ENCODE results near the gene FDPS. TPM values are rescaled to one million over a fixed set of nuclear protein-coding genes. Genes with fewer than 3 reads are reported as not detected.

The FDPS gene
- total and polyA plus RNA-seq, 2 donors (not counting 1 experiment from before 2014, with no cell fraction given): 88.3 to 128 TPM

DNA sequence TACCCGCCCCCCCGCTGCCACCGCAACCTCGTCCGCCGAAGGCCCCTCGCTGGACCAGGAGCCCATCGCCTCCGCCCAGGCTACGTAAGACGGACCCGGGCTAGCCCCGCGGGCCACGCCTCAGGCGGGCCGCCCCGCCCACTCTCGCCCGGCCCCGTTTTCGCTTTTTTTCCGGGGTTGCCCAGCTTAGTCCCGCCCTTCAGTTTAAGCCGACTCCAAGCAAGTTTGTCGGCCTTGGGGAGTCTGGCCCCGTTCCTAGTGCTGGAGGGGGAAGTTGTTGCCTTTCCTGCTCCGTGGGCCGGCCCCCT is 15.0 kb downstream of the FDPS start:
- H3K4me2 ChIP-seq (replicated peaks; ENCODE audit: low read depth, low read length, poor library complexity, severe bottlenecking): peak overlapping the region; percentile 99
- CTCF ChIA-PET: interaction anchor here (0.6 to 6.5 kb wide), 18 partner anchors 12 to 180 kb away, joined by 3 to 128 read pairs (median 6); partner anchors contain the start of genes CLK2, ENTREP3, FDPS and MTX1
- H3K4me3 Mint-ChIP-seq: peak overlapping the region; percentile 92
- 0% methylated on average over 27 of the region's 29 CpGs for WGBS (ENCODE audit: insufficient coverage)
- ATAC-seq (ENCODE audit: low read depth) (peak; percentile 63), DNase-seq (peak; percentile 87)
- no peaks in the 10 kb centered on the region for H3K27me3 ChIP-seq (replicated peaks in 1 of 4; ENCODE audit: control extremely low read depth in 1 of 4, control insufficient read depth in 3 of 4, insufficient read depth in 4 of 4, low read length in 3 of 4)
- H3K27ac Mint-ChIP-seq: peak overlapping the region; percentile 87
- intact Hi-C loops (cut with micrococcal nuclease): loop anchor here (1.0 to 10.0 kb wide), 10 partner anchors 15 to 1181 kb away; partner anchors contain the start of genes ASH1L, CLK2, FDPS and HCN3
- H3K36me3 ChIP-seq (replicated peaks in 1 of 2; ENCODE audit: control extremely low read depth in 1 of 2, control insufficient read depth in 1 of 2, extremely low read depth in 1 of 2, insufficient read depth in 2 of 2, low read length in 1 of 2): no peaks in the 10 kb centered on the region
- POLR2A ChIA-PET: interaction anchor here (0.7 to 1.5 kb wide), 8 partner anchors 16 to 621 kb away, joined by 3 to 6 read pairs (median 4); partner anchors contain the start of genes CLK2, FDPS, HCN3 and ZBTB7B
- H3K27me3 Mint-ChIP-seq: no peaks in the 10 kb centered on the region
- H3K27ac ChIP-seq (ENCODE audit: low read length in 2 of 2): peak overlapping the region; percentile 81 to 85
- TF ChIP-seq EZH2 (IDR thresholded peaks at IDR 0.05; ENCODE audit: borderline replicate concordance, insufficient read depth, low read depth, low read length, poor library complexity, severe bottlenecking) (no peak), CTCF (IDR thresholded peaks at IDR 0.05) (no peak)
- H3K4me3 ChIP-seq (ENCODE audit: control extremely low read depth in 1 of 5, extremely low read depth in 1 of 5, insufficient read depth in 1 of 5, low read depth in 2 of 5, low read length in 4 of 5): peak overlapping the region; percentile 64 to 100 (median 97)
- H4K20me1 ChIP-seq (ENCODE audit: control insufficient read depth, insufficient read depth, low read length, poor library complexity, severe bottlenecking): no peaks in the 10 kb centered on the region
- H3K9me3 ChIP-seq (ENCODE audit: control extremely low read depth in 1 of 3, control insufficient read depth in 2 of 3, insufficient read depth in 1 of 3, low read length in 2 of 3): peaks cover 0 to 2% (median 0%) of the 10 kb centered on the region in 3 donors
- H3K9ac ChIP-seq (ENCODE audit: low read length): peak overlapping the region; percentile 98
- H3K9me3 Mint-ChIP-seq (ENCODE audit: insufficient read depth): no peaks in the 10 kb centered on the region
- peaks cover 4% of the 10 kb centered on the region for H3K79me2 ChIP-seq (ENCODE audit: control insufficient read depth, insufficient read depth, low read length)
- H2AFZ ChIP-seq (ENCODE audit: insufficient read depth, low read depth, low read length, poor library complexity, severe bottlenecking): peak overlapping the region; percentile 98
- peaks cover 17 to 35% of the 10 kb centered on the region in 2 donors for H3K4me1 ChIP-seq (ENCODE audit: control insufficient read depth in 2 of 2, insufficient read depth in 2 of 2, low read length in 2 of 2)
- H3K4me1 Mint-ChIP-seq: peaks cover 36% of the 10 kb centered on the region

GRCh38 chr1:155324037-155324716 is 15.5 kb downstream of the FDPS start:
- peak; percentile 74 for ATAC-seq (ENCODE audit: low read depth)

More at GRCh38 chr1:155324037-155324716, 15.5 kb downstream of the FDPS start:
- no peaks in the 10 kb centered on the region for H3K36me3 ChIP-seq (replicated peaks in 1 of 2; ENCODE audit: control extremely low read depth in 1 of 2, control insufficient read depth in 1 of 2, extremely low read depth in 1 of 2, insufficient read depth in 2 of 2, low read length in 1 of 2)
- under 1% methylated on average over 40 of the region's 44 CpGs for WGBS (ENCODE audit: insufficient coverage)
- TF ChIP-seq CTCF (IDR thresholded peaks at IDR 0.05) (no peak), EZH2 (IDR thresholded peaks at IDR 0.05; ENCODE audit: borderline replicate concordance, insufficient read depth, low read depth, low read length, poor library complexity, severe bottlenecking) (no peak)
- peak overlapping the region; percentile 87 for H3K27ac Mint-ChIP-seq
- H3K9ac ChIP-seq (ENCODE audit: low read length): peak overlapping the region; percentile 98
- peaks cover 0 to 2% (median 0%) of the 10 kb centered on the region in 3 donors for H3K9me3 ChIP-seq (ENCODE audit: control extremely low read depth in 1 of 3, control insufficient read depth in 2 of 3, insufficient read depth in 1 of 3, low read length in 2 of 3)
- H4K20me1 ChIP-seq (ENCODE audit: control insufficient read depth, insufficient read depth, low read length, poor library complexity, severe bottlenecking): no peaks in the 10 kb centered on the region
- peaks cover 31% of the 10 kb centered on the region for H3K4me1 Mint-ChIP-seq
- H3K4me3 ChIP-seq (ENCODE audit: control extremely low read depth in 1 of 5, extremely low read depth in 1 of 5, insufficient read depth in 1 of 5, low read depth in 2 of 5, low read length in 4 of 5): peak overlapping the region; percentile 64 to 100 (median 97)
- no peaks in the 10 kb centered on the region for H3K9me3 Mint-ChIP-seq (ENCODE audit: insufficient read depth)
- peak overlapping the region; percentile 98 for H2AFZ ChIP-seq (ENCODE audit: insufficient read depth, low read depth, low read length, poor library complexity, severe bottlenecking)
- peak; percentile 89 for DNase-seq
- ChIA-PET CTCF (interaction anchor here (0.5 to 6.5 kb wide), 18 partner anchors 12 to 180 kb away, joined by 3 to 128 read pairs (median 6); partner anchors contain the start of genes CLK2, ENTREP3, FDPS and MTX1), POLR2A (interaction anchor here (0.5 to 1.5 kb wide), 10 partner anchors 16 to 621 kb away, joined by 3 to 6 read pairs (median 3); partner anchors contain the start of genes CLK2, FDPS, HCN3 and ZBTB7B)
- H3K79me2 ChIP-seq (ENCODE audit: control insufficient read depth, insufficient read depth, low read length): peaks cover 4% of the 10 kb centered on the region
- H3K27me3 Mint-ChIP-seq: no peaks in the 10 kb centered on the region
- peaks cover 17 to 35% of the 10 kb centered on the region in 2 donors for H3K4me1 ChIP-seq (ENCODE audit: control insufficient read depth in 2 of 2, insufficient read depth in 2 of 2, low read length in 2 of 2)
- H3K4me2 ChIP-seq (replicated peaks; ENCODE audit: low read depth, low read length, poor library complexity, severe bottlenecking): peak overlapping the region; percentile 99
- H3K27me3 ChIP-seq (replicated peaks in 1 of 4; ENCODE audit: control extremely low read depth in 1 of 4, control insufficient read depth in 3 of 4, insufficient read depth in 4 of 4, low read length in 3 of 4): no peaks in the 10 kb centered on the region
- H3K27ac ChIP-seq (ENCODE audit: low read length in 2 of 2): peak overlapping the region; percentile 81 to 85
- intact Hi-C loops (cut with micrococcal nuclease): loop anchor here (1.0 to 10.0 kb wide), 3 partner anchors 51 to 1181 kb away; partner anchors contain the start of genes CLK2 and MEF2D
- peak overlapping the region; percentile 92 for H3K4me3 Mint-ChIP-seq
